ENCODE measurements around the gene BARHL2. TPM values are rescaled to one million over a fixed set of nuclear protein-coding genes. Genes with fewer than 3 reads are reported as not detected.

The BARHL2 gene
- total RNA-seq, 1 experiment from 2014 or later, result not detected

DNA sequence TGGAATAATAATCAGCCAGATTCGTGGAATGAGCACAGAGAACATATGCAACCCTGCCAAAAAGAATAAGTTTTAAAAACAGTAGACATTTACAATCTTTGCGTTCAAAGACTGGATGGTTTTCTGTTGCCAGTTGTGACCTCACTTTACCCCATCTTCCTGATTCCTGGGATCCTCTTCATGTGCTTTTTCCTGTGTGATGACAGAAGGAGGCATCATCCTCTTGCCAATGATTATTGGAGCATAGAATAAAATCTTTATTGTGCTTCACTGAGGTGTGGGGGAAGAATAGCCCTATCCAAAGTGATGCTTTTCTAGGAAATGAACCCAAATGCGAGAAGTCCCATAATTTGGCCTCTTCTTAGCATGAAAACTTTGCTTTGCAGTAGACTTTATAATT lies 15.0 kb upstream of the BARHL2 start:
- Mint-ChIP-seq H3K36me3 (no peaks in the 10 kb centered on the region), H3K4me3 (no peak overlapping the region), H3K27me3 (ENCODE audit: low read depth) (peaks cover 81% of the 10 kb centered on the region), H3K9me3 (no peaks in the 10 kb centered on the region), H3K27ac (no peak overlapping the region), H3K4me1 (peaks cover 30% of the 10 kb centered on the region)
- DNase-seq (ENCODE audit: low spot score), result no peak
- no peak for ATAC-seq
- ChIA-PET POLR2A (no interaction called here), CTCF (interaction anchor here (0.7 to 1.0 kb wide), 2 partner anchors 101 to 119 kb away, joined by 3 read pairs; no protein-coding TSS in a partner anchor)
- TF ChIP-seq, protein P1, sequence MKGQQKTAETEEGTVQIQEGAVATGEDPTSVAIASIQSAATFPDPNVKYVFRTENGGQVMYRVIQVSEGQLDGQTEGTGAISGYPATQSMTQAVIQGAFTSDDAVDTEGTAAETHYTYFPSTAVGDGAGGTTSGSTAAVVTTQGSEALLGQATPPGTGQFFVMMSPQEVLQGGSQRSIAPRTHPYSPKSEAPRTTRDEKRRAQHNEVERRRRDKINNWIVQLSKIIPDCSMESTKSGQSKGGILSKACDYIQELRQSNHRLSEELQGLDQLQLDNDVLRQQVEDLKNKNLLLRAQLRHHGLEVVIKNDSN (CRISPR knock-in tag; IDR thresholded peaks at IDR 0.05), result no peak
- TF ChIP-seq OVOL2 (CRISPR knock-in tag; IDR thresholded peaks at IDR 0.05; ENCODE audit: borderline replicate concordance) (no peak), TEAD1 (CRISPR knock-in tag; IDR thresholded peaks at IDR 0.05) (no peak), TCF7 (CRISPR knock-in tag; IDR thresholded peaks at IDR 0.05; ENCODE audit: low read depth) (no peak), GRHL2 (CRISPR knock-in tag; IDR thresholded peaks at IDR 0.05; ENCODE audit: insufficient replicate concordance, severe bottlenecking) (no peak), ZNF219 (CRISPR knock-in tag; IDR thresholded peaks at IDR 0.05; ENCODE audit: borderline replicate concordance) (no peak), FOXJ3 (CRISPR knock-in tag; IDR thresholded peaks at IDR 0.05; ENCODE audit: borderline replicate concordance) (no peak), CREM (CRISPR knock-in tag; IDR thresholded peaks at IDR 0.05) (no peak), JUN (CRISPR knock-in tag; IDR thresholded peaks at IDR 0.05) (no peak)
- TF ChIP-seq, protein P2, sequence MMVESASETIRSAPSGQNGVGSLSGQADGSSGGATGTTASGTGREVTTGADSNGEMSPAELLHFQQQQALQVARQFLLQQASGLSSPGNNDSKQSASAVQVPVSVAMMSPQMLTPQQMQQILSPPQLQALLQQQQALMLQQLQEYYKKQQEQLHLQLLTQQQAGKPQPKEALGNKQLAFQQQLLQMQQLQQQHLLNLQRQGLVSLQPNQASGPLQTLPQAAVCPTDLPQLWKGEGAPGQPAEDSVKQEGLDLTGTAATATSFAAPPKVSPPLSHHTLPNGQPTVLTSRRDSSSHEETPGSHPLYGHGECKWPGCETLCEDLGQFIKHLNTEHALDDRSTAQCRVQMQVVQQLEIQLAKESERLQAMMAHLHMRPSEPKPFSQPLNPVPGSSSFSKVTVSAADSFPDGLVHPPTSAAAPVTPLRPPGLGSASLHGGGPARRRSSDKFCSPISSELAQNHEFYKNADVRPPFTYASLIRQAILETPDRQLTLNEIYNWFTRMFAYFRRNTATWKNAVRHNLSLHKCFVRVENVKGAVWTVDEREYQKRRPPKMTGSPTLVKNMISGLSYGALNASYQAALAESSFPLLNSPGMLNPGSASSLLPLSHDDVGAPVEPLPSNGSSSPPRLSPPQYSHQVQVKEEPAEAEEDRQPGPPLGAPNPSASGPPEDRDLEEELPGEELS (CRISPR knock-in tag; IDR thresholded peaks at IDR 0.05), result no peak
- TF ChIP-seq, protein P3, sequence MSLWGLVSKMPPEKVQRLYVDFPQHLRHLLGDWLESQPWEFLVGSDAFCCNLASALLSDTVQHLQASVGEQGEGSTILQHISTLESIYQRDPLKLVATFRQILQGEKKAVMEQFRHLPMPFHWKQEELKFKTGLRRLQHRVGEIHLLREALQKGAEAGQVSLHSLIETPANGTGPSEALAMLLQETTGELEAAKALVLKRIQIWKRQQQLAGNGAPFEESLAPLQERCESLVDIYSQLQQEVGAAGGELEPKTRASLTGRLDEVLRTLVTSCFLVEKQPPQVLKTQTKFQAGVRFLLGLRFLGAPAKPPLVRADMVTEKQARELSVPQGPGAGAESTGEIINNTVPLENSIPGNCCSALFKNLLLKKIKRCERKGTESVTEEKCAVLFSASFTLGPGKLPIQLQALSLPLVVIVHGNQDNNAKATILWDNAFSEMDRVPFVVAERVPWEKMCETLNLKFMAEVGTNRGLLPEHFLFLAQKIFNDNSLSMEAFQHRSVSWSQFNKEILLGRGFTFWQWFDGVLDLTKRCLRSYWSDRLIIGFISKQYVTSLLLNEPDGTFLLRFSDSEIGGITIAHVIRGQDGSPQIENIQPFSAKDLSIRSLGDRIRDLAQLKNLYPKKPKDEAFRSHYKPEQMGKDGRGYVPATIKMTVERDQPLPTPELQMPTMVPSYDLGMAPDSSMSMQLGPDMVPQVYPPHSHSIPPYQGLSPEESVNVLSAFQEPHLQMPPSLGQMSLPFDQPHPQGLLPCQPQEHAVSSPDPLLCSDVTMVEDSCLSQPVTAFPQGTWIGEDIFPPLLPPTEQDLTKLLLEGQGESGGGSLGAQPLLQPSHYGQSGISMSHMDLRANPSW (CRISPR knock-in tag; conservative IDR thresholded peaks at IDR 0.05; ENCODE audit: low read depth), result no peak
- TF ChIP-seq, protein P4, sequence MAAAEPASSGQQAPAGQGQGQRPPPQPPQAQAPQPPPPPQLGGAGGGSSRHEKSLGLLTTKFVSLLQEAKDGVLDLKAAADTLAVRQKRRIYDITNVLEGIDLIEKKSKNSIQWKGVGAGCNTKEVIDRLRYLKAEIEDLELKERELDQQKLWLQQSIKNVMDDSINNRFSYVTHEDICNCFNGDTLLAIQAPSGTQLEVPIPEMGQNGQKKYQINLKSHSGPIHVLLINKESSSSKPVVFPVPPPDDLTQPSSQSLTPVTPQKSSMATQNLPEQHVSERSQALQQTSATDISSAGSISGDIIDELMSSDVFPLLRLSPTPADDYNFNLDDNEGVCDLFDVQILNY (CRISPR knock-in tag; IDR thresholded peaks at IDR 0.05), result no peak
- TF ChIP-seq, protein P5, sequence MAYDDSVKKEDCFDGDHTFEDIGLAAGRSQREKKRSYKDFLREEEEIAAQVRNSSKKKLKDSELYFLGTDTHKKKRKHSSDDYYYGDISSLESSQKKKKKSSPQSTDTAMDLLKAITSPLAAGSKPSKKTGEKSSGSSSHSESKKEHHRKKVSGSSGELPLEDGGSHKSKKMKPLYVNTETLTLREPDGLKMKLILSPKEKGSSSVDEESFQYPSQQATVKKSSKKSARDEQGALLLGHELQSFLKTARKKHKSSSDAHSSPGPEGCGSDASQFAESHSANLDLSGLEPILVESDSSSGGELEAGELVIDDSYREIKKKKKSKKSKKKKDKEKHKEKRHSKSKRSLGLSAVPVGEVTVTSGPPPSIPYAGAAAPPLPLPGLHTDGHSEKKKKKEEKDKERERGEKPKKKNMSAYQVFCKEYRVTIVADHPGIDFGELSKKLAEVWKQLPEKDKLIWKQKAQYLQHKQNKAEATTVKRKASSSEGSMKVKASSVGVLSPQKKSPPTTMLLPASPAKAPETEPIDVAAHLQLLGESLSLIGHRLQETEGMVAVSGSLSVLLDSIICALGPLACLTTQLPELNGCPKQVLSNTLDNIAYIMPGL (CRISPR knock-in tag; IDR thresholded peaks at IDR 0.05), result no peak

DNA sequence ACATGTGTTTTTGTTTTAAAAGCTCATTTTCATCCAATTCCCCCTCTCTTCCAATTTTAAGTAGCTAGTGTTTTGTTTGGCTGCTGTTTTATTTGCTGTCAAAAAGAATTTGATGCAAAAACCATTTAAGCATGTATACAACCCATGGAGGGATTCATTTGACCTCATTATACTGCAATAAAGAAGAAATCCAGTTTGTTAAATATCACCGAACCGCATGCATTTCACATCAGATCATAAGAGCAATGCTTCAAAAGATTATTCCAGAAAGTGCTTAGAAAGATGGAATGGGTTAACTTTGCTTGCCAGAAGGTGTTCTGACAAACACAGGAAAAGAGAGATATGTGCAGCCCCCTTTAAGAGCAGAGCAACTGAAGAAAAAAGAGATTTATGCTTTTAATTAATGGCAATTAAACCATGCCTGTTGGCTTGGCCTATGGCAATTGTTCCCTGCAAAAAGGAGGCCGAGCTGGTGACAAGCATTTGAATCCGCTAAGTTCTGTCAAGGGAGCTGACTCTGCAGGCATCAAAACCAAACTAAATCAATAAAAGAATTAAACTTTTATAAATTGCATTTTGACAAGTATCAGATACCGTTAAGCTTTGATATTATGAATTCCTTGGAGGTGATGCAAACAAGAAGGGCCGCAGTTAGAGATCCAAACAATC lies 14.4 kb upstream of the BARHL2 start:
- ChIA-PET CTCF (interaction anchor here (0.7 to 10.7 kb wide), 8 partner anchors 10 to 434 kb away, joined by 3 to 220 read pairs (median 18); no protein-coding TSS in a partner anchor), POLR2A (no interaction called here)
- H3K4me1 Mint-ChIP-seq, result peaks cover 35% of the 10 kb centered on the region
- no peak for ATAC-seq
- peaks cover 87% of the 10 kb centered on the region for H3K27me3 Mint-ChIP-seq (ENCODE audit: low read depth)
- H3K36me3 Mint-ChIP-seq, result no peaks in the 10 kb centered on the region
- peak overlapping the region; percentile 82; the same call in 1 of the 2 replicates for H3K4me3 Mint-ChIP-seq
- DNase-seq (ENCODE audit: low spot score), result no peak
- no peak overlapping the region for H3K27ac Mint-ChIP-seq
- H3K9me3 Mint-ChIP-seq, result no peaks in the 10 kb centered on the region
- no peak for TF ChIP-seq OVOL2 (CRISPR knock-in tag; IDR thresholded peaks at IDR 0.05; ENCODE audit: borderline replicate concordance)
- TF ChIP-seq, protein P6, sequence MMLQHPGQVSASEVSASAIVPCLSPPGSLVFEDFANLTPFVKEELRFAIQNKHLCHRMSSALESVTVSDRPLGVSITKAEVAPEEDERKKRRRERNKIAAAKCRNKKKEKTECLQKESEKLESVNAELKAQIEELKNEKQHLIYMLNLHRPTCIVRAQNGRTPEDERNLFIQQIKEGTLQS (CRISPR knock-in tag; conservative IDR thresholded peaks at IDR 0.05), result no peak
- TF ChIP-seq, protein P2 (CRISPR knock-in tag; IDR thresholded peaks at IDR 0.05), result no peak
- no peak for TF ChIP-seq SMAD4 (CRISPR knock-in tag; IDR thresholded peaks at IDR 0.05)
- TF ChIP-seq ZNF232 (CRISPR knock-in tag; IDR thresholded peaks at IDR 0.05), result no peak
- TF ChIP-seq SMAD3 (CRISPR knock-in tag; IDR thresholded peaks at IDR 0.05; ENCODE audit: borderline replicate concordance), result no peak
- TF ChIP-seq, protein P3 (CRISPR knock-in tag; conservative IDR thresholded peaks at IDR 0.05; ENCODE audit: low read depth), result no peak
- TF ChIP-seq, protein P7, sequence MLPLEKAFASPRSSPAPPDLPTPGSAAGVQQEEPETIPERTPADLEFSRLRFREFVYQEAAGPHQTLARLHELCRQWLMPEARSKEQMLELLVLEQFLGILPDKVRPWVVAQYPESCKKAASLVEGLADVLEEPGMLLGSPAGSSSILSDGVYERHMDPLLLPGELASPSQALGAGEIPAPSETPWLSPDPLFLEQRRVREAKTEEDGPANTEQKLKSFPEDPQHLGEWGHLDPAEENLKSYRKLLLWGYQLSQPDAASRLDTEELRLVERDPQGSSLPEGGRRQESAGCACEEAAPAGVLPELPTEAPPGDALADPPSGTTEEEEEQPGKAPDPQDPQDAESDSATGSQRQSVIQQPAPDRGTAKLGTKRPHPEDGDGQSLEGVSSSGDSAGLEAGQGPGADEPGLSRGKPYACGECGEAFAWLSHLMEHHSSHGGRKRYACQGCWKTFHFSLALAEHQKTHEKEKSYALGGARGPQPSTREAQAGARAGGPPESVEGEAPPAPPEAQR (CRISPR knock-in tag; IDR thresholded peaks at IDR 0.05), result no peak
